SK-N-SH (cell line): ENCODE measurements around the gene REEP1. TPM values are rescaled to one million over a fixed set of nuclear protein-coding genes. Genes with fewer than 3 reads are reported as not detected.

Experiments used
- CTCF ChIA-PET: fragments of 300-600, 350-600 bp; formaldehyde crosslinking; extraction: SDS; loops from one replicate; lab custom pipeline; 2021; lab: Yijun Ruan, JAX
- POLR2A ChIA-PET: fragments of 350-600 bp; sonication (Branson Sonifier 250); formaldehyde crosslinking; extraction: SDS; loops from one replicate; lab custom pipeline; 2020; ENCODE audit warnings: antibody characterized with exemption, inconsistent platforms; lab: Yijun Ruan, JAX
- DNase-seq: peaks from one replicate; pipeline ENCODE4 v3.0.0; 2012
- H2AFZ ChIP-seq: fragments of 200-600 bp; sonication (generic); 2 replicates; pipeline ENCODE4 v1.8.1; 2016; ENCODE audit warnings: antibody characterized with exemption, mild to moderate bottlenecking, low read depth
- H3F3A ChIP-seq: fragments of 200-600 bp; sonication (generic); replicated peaks from 2 replicates; pipeline ENCODE3; 2016; ENCODE audit warnings: antibody characterized with exemption, mild to moderate bottlenecking; ENCODE audit not compliant: insufficient read depth
- H3K27ac ChIP-seq, 2 experiments: fragments of 200-500 bp in 1 of 2; fragments of 200-600 bp in 1 of 2; sonication (Bioruptor generic) in 1 of 2; sonication (generic), shearing (Covaris generic) in 1 of 2; 2 replicates each; pipeline versions ENCODE4 v1.5.1 to v1.6.1; 2014 to 2016; ENCODE audit warnings: low read depth in 2 of 2, inconsistent platforms in 1 of 2, low read length in 1 of 2, mild to moderate bottlenecking in 1 of 2, mixed read lengths in 1 of 2
- H3K27me3 ChIP-seq: fragments of 200-600 bp; sonication (generic), shearing (Covaris generic); 2 replicates; pipeline ENCODE4 v1.6.1; 2016; ENCODE audit warnings: mixed run types; ENCODE audit not compliant: insufficient read depth
- H3K36me3 ChIP-seq, 2 experiments: fragments of 200-500 bp in 1 of 2; fragments of 200-600 bp in 1 of 2; sonication (Bioruptor generic) in 1 of 2; sonication (generic) in 1 of 2; replicated peaks in 1 of 2; 2 replicates each; pipeline versions ENCODE3 to v1.5.1; 2014 to 2016; ENCODE audit warnings: low read length in 1 of 2, mild to moderate bottlenecking in 1 of 2; ENCODE audit not compliant: insufficient read depth in 2 of 2, control insufficient read depth in 1 of 2
- H3K4me1 ChIP-seq, 2 experiments: fragments of 200-500 bp in 1 of 2; fragments of 200-600 bp in 1 of 2; sonication (Bioruptor generic) in 1 of 2; sonication (generic), shearing (Covaris generic) in 1 of 2; 2 replicates each; pipeline versions ENCODE4 v1.5.1 to v1.6.1; 2014 to 2016; ENCODE audit warnings: low read depth in 1 of 2, low read length in 1 of 2, mixed run types in 1 of 2; ENCODE audit not compliant: insufficient read depth in 2 of 2, control insufficient read depth in 1 of 2
- H3K4me2 ChIP-seq: fragments of 200-600 bp; sonication (generic), shearing (Covaris generic); 2 replicates; pipeline ENCODE4 v1.6.1; 2017; ENCODE audit warnings: mixed run types
- H3K4me3 ChIP-seq, 2 experiments: fragments of 200-500 bp in 1 of 2; fragments of 200-600 bp in 1 of 2; sonication (Bioruptor generic) in 1 of 2; sonication (generic), shearing (Covaris generic) in 1 of 2; 2 replicates each; pipeline versions ENCODE4 v1.5.1 to v1.8.1; 2014 to 2016; ENCODE audit warnings: low read depth in 2 of 2, inconsistent platforms in 1 of 2, low read length in 1 of 2, mild to moderate bottlenecking in 1 of 2, mixed read lengths in 1 of 2, moderate library complexity in 1 of 2
- H3K79me2 ChIP-seq: fragments of 200-600 bp; sonication (generic); 2 replicates; pipeline ENCODE4 v1.8.1; 2017; ENCODE audit warnings: mild to moderate bottlenecking; ENCODE audit not compliant: insufficient read depth
- H3K9ac ChIP-seq: fragments of 200-600 bp; sonication (generic); 2 replicates; pipeline ENCODE4 v1.6.1; 2017; ENCODE audit warnings: mixed run types
- H3K9me2 ChIP-seq: fragments of 200-600 bp; sonication (generic); 2 replicates; pipeline ENCODE4 v1.6.1; 2017; ENCODE audit warnings: mixed run types
- H3K9me3 ChIP-seq: fragments of 200-600 bp; sonication (generic); 2 replicates; pipeline ENCODE4 v1.6.1; 2017; ENCODE audit warnings: mixed run types, mild to moderate bottlenecking, moderate library complexity
- H4K20me1 ChIP-seq: fragments of 200-600 bp; sonication (generic); 2 replicates; pipeline ENCODE4 v1.6.1; 2017; ENCODE audit warnings: mild to moderate bottlenecking, mixed run types; ENCODE audit not compliant: insufficient read depth
- CHD2 ChIP-seq: fragments of 150-350 bp; IDR thresholded peaks from 2 replicates; pipeline ENCODE4 v1.6.1; 2018; ENCODE audit warnings: low read length; ENCODE audit not compliant: partially characterized antibody
- FOXM1 ChIP-seq: IDR thresholded peaks from 2 replicates; pipeline ENCODE4 v1.4.0; 2012; ENCODE audit warnings: low read depth, mild to moderate bottlenecking
- GATA2 ChIP-seq: sonication (generic); formaldehyde crosslinking; IDR thresholded peaks from 2 replicates; pipeline ENCODE4 v1.5.0; 2020; ENCODE audit warnings: mild to moderate bottlenecking, missing genetic modification reagents
- IRF3 ChIP-seq: fragments of 150-350 bp; IDR thresholded peaks from 2 replicates; pipeline ENCODE4 v1.6.1; 2016; ENCODE audit warnings: mild to moderate bottlenecking, low read depth, low read length
- JUND ChIP-seq: IDR thresholded peaks from 2 replicates; pipeline ENCODE4 v1.4.0; 2012
- MAX ChIP-seq: IDR thresholded peaks from 2 replicates; pipeline ENCODE4 v1.4.0; 2012; ENCODE audit warnings: low read depth
- REST ChIP-seq: IDR thresholded peaks from 2 replicates; pipeline ENCODE4 v1.6.1; 2012; ENCODE audit warnings: mild to moderate bottlenecking, low read depth, low read length, moderate library complexity
- SMC3 ChIP-seq: IDR thresholded peaks from 2 replicates; pipeline ENCODE4 v1.6.1; 2012; ENCODE audit warnings: low read depth, low read length, improper control_type of control experiment
- TCF12 ChIP-seq: IDR thresholded peaks from 2 replicates; pipeline ENCODE4 v1.4.0; 2012
- WGBS: methylation state at CpG from one replicate; pipeline ENCODE4 v1.1.6; 2017; ENCODE audit warnings: low lambda C conversion rate; 5-methylcytosine and 5-hydroxymethylcytosine counted together
- polyA plus RNA-seq, 3 experiments: library from polyadenylated mRNA; depleted of rRNA; stranded (reverse); fragments of >200 nt; gene quantifications; 2 replicates each; pipeline ENCODE4 v1.2.3, GENCODE V29; 2012

Gene REEP1
- polyA plus RNA-seq, 1 of the 3 experiments (the other 2 are of a cell fraction): 0.13 TPM

- no peak for TF ChIP-seq IRF3
Observed at GRCh38 chr2:86254576-86255538, 82.6 kb downstream of the REEP1 start (continued).

- WGBS: 60% methylated on average over 6 of the region's 6 CpGs
- no peaks in the 10 kb centered on the region for H3K9me3 ChIP-seq
- no peaks in the 10 kb centered on the region for H3K9me2 ChIP-seq
- POLR2A ChIA-PET: no interaction called here
- DNase-seq: no peak
- peaks cover 0 to 34% of the 10 kb centered on the region in 2 experiments; a peak in 2 of 4 replicates for H3K4me1 ChIP-seq
- peaks cover 7% of the 10 kb centered on the region; the same call in 1 of the 2 replicates for H3K27me3 ChIP-seq
- H3F3A ChIP-seq: peaks cover 3% of the 10 kb centered on the region
- H3K4me2 ChIP-seq: no peak overlapping the region
- H3K79me2 ChIP-seq: no peaks in the 10 kb centered on the region
- TF ChIP-seq TCF12 (no peak), CHD2 (no peak)
- CTCF ChIA-PET: no interaction called here
- H2AFZ ChIP-seq: no peak overlapping the region
- no peak overlapping the region for H3K9ac ChIP-seq
- H4K20me1 ChIP-seq: no peaks in the 10 kb centered on the region
- H3K27ac ChIP-seq: no peak overlapping the region
- H3K4me3 ChIP-seq: no peak overlapping the region
- no peaks in the 10 kb centered on the region for H3K36me3 ChIP-seq
Observed at GRCh38 chr2:86253424-86253823, 84.0 kb downstream of the REEP1 start.

- Histone ChIP-seq H3K27me3 (peaks cover 7% of the 10 kb centered on the region; the same call in 1 of the 2 replicates), H3K4me2 (no peak overlapping the region), H3K36me3 (no peaks in the 10 kb centered on the region), H3K9me2 (no peaks in the 10 kb centered on the region), H3K9ac (no peak overlapping the region), H2AFZ (no peak overlapping the region), H4K20me1 (no peaks in the 10 kb centered on the region), H3K27ac (no peak overlapping the region; a peak in 1 of 4 replicates), H3F3A (peaks cover 3% of the 10 kb centered on the region), H3K4me1 (peaks cover 0 to 34% of the 10 kb centered on the region in 2 experiments; a peak in 2 of 4 replicates), H3K4me3 (no peak overlapping the region), H3K79me2 (no peaks in the 10 kb centered on the region), H3K9me3 (no peaks in the 10 kb centered on the region)
- no peak for DNase-seq
- 82% methylated on average over 10 of the region's 10 CpGs for WGBS
- TF ChIP-seq FOXM1 (no peak), CHD2 (no peak), JUND (no peak), GATA2 (CRISPR knock-in tag) (no peak), SMC3 (no peak), MAX (no peak), IRF3 (no peak), REST (no peak), TCF12 (no peak)
- CTCF ChIA-PET: interaction anchor here (1.3 kb wide), 1 partner anchor 121 kb away, joined by 3 read pairs; no protein-coding TSS in a partner anchor
- POLR2A ChIA-PET: no interaction called here
Observed at GRCh38 chr2:86251840-86252266, 85.6 kb downstream of the REEP1 start.
